Measurements from ENCODE around the gene BCL10.
"Not testable (repeated sequence)": the region's sequence is repeated elsewhere in the genome, so short reads cannot be mapped to it uniquely, and the experiment has no call there.

BCL10 gene

GRCh38 chr1:85275701-85276214 is 674 bp downstream of the BCL10 start:
- peak in 3 of 42 donors; percentile 11 to 23 (median 16) for DNase-seq
- intact Hi-C loops (cut with DNase I): no loop called here

DNA sequence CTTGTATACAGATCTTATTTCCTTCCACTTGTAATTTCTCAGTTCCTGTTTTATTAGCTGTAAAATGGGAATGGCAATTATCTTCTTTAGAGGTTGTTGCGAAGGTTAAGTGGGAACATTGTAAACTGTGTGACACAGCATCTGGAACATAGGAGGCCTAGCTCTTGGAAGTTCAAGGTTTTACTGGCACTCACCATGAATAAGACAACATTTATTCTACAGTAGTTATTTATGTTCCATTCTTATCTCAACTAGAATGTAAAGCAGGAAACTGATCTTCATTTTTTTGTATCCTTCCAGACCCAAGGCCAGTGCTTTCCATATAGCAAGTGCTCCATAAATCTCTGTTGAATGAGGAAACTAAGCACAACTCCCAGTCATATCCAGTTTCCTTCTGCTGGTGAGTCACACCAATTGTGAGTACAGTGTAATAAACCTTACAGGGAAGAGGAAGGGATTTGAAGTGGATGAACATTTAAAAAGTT is 1.4 kb downstream of the BCL10 start:
- intact Hi-C loops (cut with DNase I): no loop called here
- no peak for DNase-seq

GRCh38 chr1:85273397-85273796 is 3.0 kb downstream of the BCL10 start:
- intact Hi-C loops (cut with DNase I): no loop called here
- DNase-seq: no peak

GRCh38 chr1:85268801-85269585 is 7.4 kb downstream of the BCL10 start:
- DNase-seq: no peak
- intact Hi-C loops (cut with DNase I): no loop called here

- intact Hi-C loops (cut with DNase I): no loop called here
- DNase-seq: no peak
Observed at GRCh38 chr1:85267313-85267712, 9.1 kb downstream of the BCL10 start.

DNA sequence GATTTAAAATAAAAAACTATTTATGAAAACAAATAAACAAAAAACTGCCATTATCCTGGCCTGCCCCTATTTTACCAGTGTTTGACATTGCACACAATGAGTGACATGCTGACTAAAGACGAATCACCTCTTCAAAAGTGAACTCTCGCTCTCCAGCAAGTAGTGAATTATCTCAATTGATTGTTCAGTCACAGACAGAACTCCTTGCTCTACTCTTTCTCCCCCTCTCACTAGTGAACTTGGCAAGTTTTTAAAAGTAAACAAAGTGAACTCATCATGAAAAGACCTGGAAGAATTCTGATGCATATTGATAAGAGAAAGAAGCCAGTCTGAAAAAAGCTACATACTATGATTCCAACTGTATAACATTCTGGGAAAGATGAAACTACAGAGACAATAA is 12.3 kb downstream of the BCL10 start:
- intact Hi-C loops (cut with DNase I): no loop called here
- DNase-seq: no peak

DNA sequence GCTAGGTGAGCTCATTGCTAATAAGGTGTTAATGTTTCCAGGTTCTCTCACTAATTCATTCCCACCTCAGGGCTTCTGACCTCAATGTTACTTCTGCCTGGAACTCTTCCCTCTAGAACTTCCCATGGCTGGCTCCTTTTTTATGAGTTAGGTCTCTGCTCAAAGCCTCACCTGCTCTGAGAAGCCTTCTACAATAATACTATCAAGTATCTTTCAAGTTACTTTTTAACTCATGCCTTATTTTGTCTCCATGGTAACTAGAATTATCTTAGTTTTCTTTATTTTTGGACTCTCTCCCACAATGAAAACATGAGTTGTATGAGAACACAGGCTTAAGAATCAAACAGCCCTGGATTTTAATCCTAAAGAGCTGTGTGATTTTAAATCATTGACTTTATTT is 13.4 kb downstream of the BCL10 start:
- no peak for DNase-seq
- intact Hi-C loops (cut with DNase I): no loop called here

GRCh38 chr1:85259912-85260274 is 16.5 kb downstream of the BCL10 start:
- DNase-seq: peak in 2 of 42 donors; percentile 13 to 26
- intact Hi-C loops (cut with DNase I): loop anchor here (5.0 kb wide), 1 partner anchor 313 kb away; no protein-coding TSS in a partner anchor

DNA sequence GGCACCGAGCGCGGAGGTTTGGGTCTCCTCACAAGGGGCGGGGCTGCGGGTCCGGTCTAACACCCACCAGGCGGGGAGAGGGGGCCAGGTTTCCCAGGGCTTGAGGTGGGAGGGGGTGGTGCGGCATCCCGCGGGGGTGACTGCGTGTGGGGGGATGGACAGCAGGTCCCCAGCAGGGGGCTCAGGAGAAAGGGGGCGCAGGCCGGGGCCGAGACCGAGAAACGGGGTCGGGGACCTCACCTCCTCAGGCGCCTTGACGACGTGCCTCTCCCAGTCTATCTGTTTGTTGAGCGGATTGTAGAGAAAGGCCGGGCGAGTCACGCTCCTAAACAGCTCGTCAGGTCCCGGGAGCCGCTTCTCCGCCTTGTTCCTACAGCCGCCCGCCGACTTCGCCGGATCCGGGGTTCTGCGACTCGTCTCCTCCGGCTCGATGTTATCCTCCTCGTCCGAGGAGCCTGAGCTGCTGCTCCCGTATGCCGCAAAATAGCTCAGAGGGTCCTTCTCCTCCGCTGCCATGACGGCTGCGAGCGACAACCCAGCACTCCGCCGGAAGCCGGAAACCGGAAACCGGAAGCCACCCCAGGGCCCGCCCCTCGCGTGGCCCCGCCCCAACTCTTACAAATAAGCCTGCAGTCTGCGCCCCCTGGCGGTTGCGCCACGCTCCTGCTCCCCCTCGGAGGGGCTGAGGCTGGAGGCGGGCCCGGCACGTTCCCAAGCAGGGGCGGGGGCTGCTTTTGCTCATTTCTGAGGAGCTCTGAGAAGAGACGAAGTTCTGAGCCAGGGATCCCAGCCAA is 17.1 kb downstream of the BCL10 start, which contains the start of gene C1orf52:
Gene C1orf52 (minus strand): TSS at position 545 of the 794 bp plus-strand sequence. CDS start 29 bp downstream, at position 516.
- DNase-seq: peak; percentile 92 to 99 (median 96)
- intact Hi-C loops (cut with DNase I): loop anchor here (5.0 kb wide), 1 partner anchor 312 kb away; no protein-coding TSS in a partner anchor

DNA sequence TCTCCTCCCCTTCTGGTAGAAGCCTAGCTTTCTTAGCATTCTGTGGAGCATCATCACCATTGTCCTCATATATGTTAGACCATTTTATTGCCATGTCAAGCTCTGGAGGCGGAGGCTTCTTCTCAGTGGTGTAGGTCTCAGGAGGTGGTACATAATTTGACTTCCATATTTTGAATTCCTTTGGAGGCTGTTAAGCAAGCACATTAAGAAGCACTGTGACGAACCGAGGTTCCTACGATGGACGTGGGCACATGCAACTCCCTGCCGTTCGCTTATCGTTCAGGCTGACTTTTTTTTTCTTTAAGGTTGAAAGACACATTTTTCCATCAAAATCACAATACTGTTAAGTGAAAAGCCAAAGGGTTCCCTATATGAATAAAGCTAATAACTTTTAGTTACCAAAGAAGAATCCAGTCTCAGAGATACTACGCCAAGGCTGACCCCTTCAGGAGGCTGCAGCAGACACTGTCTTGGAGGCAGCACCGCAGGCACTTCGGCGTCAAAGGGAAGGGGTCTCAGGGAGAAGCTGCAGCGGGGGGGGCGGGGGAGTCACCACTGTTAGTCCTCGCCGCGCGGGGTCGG is 17.8 kb downstream of the BCL10 start:
- DNase-seq: peak in 2 of 42 donors; percentile 15 to 28
- intact Hi-C loops (cut with DNase I): loop anchor here (5.0 kb wide), 1 partner anchor 311 kb away; no protein-coding TSS in a partner anchor

GRCh38 chr1:85249042-85249441 is 27.4 kb downstream of the BCL10 start:
- intact Hi-C loops (cut with DNase I); DNase-seq: not testable (repeated sequence)

DNA sequence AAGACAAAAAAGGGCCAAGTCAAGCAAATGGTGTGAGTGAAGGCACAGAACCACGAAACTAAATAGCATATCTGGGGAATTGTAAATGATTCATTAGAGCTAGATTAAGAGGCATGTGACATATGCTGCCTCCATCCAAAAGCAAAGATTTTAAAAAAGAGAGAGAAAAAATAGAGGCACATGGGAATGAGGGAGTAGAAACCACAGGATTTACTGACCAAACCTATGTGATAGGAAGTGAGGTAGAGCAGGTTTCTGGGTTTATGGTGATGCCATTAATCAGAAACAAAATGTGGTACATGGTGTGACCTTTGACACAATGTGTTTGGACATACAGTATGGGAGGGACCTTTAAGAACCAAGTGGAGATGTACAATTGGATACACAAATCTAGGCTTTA is 30.5 kb downstream of the BCL10 start:
- no peak for DNase-seq
- intact Hi-C loops (cut with DNase I): no loop called here

DNA sequence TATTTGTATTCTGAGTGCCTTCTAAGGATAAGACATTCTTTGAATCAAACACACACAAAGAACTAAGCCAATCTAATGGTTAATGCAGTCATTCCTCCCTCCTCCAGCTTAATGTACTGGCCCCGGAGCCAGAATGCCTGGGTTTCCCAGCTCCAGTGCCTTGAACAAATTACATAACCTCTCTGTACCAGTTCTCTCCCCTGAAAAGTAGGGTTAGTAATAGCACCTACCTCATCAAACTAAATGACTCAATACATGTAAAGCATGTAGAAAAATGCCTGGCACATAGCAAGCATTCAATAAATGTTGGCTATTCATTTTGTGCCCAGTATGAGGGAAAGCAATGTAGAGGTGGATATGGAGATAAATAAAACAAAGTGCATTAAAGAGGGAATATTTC is 31.0 kb downstream of the BCL10 start:
- intact Hi-C loops (cut with DNase I): no loop called here
- no peak for DNase-seq

GRCh38 chr1:85244271-85245061 is 32.0 kb downstream of the BCL10 start:
- no peak for DNase-seq
- intact Hi-C loops (cut with DNase I): no loop called here

- no peak for DNase-seq
- intact Hi-C loops (cut with DNase I): no loop called here
Observed at GRCh38 chr1:85243372-85243771, 33.1 kb downstream of the BCL10 start.

- no peak for DNase-seq
- intact Hi-C loops (cut with DNase I): no loop called here
Observed at GRCh38 chr1:85240643-85241042, 35.8 kb downstream of the BCL10 start.

GRCh38 chr1:85240174-85240601 is 36.2 kb downstream of the BCL10 start:
- DNase-seq: no peak
- intact Hi-C loops (cut with DNase I): no loop called here

DNA sequence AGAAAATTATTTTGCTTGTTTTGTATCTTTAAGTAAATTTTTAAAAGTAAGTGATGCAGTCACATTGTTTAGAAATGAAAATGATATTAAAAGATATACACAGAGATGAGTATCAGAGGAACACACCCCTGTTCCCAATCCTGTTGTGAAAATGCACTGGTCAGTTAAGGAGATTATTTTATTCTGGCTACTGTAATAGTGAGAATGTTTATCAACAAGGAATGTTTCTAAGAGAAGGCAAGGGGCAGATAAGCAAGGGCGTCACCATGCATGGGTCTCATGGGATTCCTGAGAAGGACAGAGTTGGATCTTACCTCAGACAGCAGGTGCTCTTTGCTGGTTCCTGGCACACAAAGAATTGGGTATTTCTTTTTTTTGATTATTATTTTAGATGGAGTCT is 38.8 kb downstream of the BCL10 start:
- intact Hi-C loops (cut with DNase I): no loop called here

More for the DNA sequence above, 38.8 kb downstream of the BCL10 start:
- no peak for DNase-seq

All from head of caudate nucleus (tissue), 42 donors.